Suppressor macrophage treated with lipopolysaccharide for 4 hours (primary cell): ENCODE data around the gene TCERG1L.

Source experiments
- DNase-seq: peaks from one replicate; pipeline ENCODE4 v3.0.0-alpha.2; 2020

The TCERG1L gene

DNA sequence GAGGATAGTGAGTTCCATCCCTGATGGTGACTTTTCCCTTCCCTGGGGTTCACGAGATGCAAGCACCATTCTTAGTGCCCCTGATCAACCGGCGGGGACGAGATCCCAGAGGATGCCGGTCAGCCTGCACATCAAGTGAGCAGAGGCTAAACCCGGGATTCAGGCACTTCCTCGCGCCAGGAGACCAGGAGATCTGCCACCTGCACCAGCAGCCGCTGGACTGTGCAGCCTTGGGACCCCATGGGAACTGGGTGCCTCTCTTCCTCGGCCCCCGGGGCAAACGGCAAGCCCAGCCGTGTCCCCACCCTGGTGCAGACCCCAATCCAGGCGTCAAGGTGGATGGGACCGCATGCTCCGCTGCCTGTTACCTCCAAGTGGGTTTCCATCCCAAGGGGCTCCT is 88.5 kb downstream of the TCERG1L start:
- no peak for DNase-seq

GRCh38 chr10:131221632-131222277 is 89.8 kb downstream of the TCERG1L start:
- DNase-seq, result no peak

DNA sequence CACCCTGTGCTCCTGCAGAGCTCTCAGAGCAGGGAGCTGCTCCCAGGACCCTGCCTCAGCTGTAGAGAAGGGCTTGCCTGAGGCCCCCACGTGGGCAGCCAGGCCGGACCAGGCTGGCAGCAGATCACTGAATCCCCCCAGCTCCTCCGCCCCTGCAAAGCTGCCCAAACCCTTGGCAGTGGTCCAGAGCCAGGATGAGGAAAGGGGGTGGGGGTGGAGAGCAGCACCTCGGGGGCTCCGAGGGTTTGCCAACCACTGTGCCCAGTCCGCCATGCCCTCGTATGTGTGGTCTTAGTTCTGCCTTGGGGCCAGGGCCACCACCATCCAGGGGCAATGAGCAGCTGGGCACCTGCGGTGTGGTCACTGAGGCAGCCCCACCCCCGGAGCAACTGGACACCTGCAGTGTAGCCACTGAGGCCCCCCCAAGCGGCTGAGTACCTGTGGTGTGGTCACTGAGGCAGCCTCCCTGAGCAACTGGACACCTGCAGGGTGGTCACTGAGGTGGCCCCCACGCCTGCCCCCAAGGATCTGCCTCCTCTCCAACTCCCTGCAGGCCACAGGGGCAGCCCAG is 90.8 kb downstream of the TCERG1L start:
- no peak for DNase-seq

DNA sequence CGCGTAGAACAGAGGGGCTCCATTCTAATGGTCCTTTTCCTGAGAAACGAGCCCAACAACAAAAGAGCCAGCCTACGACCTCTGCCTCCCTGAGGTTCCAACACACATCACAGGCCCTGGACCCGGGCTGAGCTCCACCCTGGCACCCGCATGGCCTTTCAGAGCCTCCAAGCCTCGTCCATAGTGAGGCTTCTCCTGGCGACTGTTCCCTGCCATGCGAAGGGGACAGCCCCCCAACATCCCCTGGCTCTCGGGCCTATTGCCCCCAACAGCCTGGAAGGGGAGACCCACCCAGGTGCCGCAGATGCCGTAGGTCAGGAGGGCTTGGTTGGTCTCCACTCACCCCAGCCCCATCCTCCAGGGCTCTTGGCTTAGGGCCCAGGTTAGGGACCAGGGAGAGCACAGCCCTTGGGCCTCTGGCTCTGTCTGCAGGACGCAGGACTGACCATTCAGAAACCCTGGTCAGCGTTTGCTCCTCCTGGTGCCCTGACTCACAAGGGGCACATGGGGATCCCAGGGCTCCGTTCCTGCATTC is 91.5 kb downstream of the TCERG1L start:
- DNase-seq, result no peak

- DNase-seq, result no peak
These were observed 92.0 kb downstream of the TCERG1L start for GRCh38 chr10:131219584-131219886.

DNA sequence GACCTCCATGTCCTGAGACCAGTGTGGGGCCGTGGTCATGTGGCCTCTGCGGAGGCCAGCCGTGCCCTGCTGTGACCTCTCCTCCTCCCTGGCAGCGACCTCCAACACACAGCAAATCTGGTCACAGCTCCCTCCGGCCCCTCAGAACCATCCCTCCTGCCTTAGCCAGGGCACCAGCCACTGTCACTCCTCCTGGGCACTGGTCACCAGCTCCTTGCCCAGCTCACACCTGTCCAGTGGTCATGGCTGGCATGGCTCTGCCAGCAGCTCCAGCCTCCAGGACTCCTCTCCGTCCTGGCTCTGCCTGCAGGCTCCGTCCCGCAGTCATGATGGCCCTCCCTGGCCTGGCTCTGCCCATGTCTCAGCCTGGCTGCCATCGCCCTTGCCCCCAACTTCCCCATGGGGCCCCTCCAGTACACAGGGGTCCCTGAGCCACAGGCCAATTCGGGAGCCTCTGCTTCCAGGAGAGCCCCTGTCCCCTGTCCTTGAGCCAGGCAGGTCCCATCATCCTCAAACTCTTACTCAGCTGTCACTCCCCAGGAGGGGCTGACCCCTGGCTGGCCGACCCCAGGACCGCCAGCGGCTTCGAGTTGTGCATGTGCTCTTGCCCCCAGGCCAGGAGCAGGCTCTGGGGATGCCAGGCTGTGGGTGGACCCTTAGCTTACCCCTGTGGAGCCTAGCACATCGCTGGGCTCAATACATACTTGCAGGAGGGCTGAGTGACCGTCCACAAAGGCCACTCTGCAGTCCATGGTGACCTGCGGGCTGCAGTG is 92.5 kb downstream of the TCERG1L start:
- no peak for DNase-seq

DNA sequence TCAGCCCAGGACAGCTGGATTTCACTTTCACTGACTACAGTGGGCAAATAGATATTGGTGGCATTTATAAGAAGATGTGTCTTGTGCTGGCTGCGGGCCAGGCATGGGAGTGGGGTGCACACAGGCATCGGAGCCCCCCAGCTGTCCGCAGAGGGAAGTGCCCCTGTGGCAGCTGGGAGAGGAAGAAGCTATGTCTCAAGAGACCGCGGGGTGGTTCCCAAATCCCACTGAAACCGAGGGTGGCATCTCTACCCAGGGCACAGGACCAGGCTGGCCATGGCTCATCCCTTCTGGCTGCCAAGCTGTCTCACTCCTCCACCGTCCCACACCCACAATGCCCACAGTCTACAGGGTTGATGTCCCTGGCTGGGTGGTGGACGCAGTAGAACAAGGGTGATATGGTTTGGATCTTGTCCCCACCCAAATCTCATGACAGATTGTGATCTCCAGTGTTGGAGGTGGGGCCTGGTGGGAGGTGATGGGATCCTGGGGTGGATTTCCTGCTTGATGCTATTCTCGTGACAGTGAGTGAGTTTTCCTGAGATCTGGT is 94.8 kb downstream of the TCERG1L start:
- no peak for DNase-seq

GRCh38 chr10:131215776-131216175 is 95.7 kb downstream of the TCERG1L start:
- no peak for DNase-seq

GRCh38 chr10:131214521-131215244 is 96.8 kb downstream of the TCERG1L start:
- no peak for DNase-seq

GRCh38 chr10:131213741-131214505 is 97.6 kb downstream of the TCERG1L start:
- DNase-seq, result no peak

DNA sequence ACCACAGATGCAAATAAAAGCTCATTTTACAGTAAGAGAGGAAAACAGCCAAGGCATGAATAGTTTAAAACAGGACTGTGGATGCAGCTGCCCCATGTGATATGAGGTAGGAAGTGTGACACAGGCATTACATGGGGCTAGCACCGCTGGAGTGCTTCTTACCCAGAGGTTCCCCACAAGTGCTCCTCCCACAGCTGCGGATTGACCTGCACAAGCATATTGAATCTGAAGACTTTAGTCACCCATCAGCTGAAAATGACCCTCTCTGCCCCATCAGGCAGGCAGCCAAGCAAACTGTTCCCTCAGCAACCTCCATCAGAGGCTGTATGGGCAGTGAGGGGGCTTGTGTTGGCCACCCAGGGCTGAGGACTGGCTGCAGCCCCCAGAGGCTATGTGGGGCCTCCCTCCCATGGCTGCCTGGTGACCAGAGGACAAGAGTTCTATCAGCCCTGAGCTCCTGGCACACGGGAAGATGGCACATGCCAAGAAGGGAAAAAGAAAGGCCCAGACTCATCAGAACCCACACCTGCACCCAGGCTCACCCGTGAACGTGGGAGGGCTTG is 98.7 kb downstream of the TCERG1L start:
- no peak for DNase-seq

DNA sequence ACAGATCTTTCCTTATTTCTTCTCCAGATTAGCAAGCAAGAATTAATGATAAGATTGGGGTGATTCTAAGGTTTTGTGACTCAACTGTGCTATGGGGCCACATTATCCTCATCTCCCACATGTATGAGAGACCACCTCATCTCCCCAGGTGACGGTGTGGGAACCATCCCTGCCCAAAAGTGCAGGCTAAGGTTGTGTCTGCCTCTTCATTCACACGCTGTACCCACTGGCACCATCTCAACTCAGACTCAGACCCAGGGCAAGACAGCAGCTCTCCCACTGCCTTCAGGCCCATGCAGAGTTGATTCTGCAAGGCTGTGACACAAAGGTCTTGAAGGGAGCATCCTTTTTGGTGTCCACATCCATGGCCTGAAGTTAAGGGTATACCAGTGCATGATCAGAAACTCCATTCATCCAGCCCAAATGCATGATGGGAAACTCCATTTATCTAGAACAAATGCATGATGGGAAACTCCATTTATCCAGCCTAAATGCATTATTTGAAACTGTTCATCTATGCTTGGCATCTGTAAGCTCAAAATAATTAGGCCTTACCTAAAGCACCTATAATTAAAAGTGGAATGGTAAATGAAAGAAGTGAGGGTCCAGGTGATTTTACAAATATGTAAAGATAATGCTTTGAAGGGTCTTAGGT is 99.4 kb downstream of the TCERG1L start:
- DNase-seq, result no peak

GRCh38 chr10:131211559-131211958 is 100.0 kb downstream of the TCERG1L start:
- no peak for DNase-seq

GRCh38 chr10:131211146-131211545 is 100.4 kb downstream of the TCERG1L start:
- DNase-seq, result no peak

DNA sequence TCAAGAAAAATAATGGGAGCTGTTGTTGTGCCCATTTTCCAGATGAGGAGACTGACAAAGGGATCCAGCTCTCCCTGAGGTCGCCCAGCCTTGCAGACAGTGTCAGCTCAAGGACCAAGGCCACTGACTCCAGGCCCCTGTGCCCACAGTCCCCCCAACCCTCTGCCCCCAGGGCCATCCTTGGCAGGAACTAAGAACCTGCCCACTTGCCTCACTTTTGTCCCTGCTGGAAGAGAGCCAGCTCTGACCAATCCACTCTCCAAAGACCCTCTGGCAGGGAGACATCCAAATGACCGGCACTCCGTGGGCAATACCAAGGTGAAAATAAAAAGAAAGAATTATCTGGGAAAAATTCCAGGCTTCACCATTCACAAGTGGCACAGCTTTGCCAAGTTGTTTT is 101.3 kb downstream of the TCERG1L start:
- DNase-seq, result no peak

GRCh38 chr10:131207584-131208532 is 103.7 kb downstream of the TCERG1L start:
- DNase-seq, result no peak

GRCh38 chr10:131207176-131207575 is 104.3 kb downstream of the TCERG1L start:
- no peak for DNase-seq

- DNase-seq, result no peak
These were observed 105.2 kb downstream of the TCERG1L start for GRCh38 chr10:131206111-131206995.

DNA sequence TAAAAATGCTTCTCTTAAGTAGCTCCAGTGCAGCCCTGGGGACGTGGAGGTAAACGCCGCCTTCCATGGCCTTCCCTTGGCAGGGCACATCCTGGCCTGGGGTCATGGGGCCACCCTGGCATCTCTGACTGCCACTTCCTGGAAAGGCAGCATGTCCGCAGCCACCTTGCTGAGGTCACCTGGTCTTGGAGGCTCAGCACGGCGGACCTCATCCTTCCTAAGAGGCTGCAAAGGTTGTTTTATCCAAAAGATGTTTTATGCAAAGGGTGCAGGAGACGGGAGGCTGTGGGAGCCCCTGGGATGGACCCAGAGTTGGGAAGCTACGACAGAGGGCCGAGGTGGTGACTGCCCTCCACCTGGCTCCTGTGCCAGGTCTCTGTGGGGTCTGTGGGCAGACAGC is 106.0 kb downstream of the TCERG1L start:
- DNase-seq, result no peak
